Vagina (tissue), 2 donors: ENCODE measurements around the gene MAPK1.

ENCODE experiments used
- CTCF ChIP-seq, 3 experiments: fragments of 450-650 bp in 2 of 3; fragments of 200-600 bp in 1 of 3; sonication (generic) in 1 of 3; IDR thresholded peaks; one replicate each; pipeline ENCODE4 v1.5.1; 2017 to 2019; ENCODE audit warnings: antibody characterized with exemption in 3 of 3, mild to moderate bottlenecking in 2 of 3, moderate library complexity in 2 of 3
- POLR2A ChIP-seq, 2 donors: fragments of 450-650 bp; IDR thresholded peaks; one replicate each; pipeline ENCODE4 v1.6.1; 2017; ENCODE audit warnings: antibody characterized with exemption in 2 of 2, mild to moderate bottlenecking in 2 of 2, moderate library complexity in 2 of 2

DNA sequence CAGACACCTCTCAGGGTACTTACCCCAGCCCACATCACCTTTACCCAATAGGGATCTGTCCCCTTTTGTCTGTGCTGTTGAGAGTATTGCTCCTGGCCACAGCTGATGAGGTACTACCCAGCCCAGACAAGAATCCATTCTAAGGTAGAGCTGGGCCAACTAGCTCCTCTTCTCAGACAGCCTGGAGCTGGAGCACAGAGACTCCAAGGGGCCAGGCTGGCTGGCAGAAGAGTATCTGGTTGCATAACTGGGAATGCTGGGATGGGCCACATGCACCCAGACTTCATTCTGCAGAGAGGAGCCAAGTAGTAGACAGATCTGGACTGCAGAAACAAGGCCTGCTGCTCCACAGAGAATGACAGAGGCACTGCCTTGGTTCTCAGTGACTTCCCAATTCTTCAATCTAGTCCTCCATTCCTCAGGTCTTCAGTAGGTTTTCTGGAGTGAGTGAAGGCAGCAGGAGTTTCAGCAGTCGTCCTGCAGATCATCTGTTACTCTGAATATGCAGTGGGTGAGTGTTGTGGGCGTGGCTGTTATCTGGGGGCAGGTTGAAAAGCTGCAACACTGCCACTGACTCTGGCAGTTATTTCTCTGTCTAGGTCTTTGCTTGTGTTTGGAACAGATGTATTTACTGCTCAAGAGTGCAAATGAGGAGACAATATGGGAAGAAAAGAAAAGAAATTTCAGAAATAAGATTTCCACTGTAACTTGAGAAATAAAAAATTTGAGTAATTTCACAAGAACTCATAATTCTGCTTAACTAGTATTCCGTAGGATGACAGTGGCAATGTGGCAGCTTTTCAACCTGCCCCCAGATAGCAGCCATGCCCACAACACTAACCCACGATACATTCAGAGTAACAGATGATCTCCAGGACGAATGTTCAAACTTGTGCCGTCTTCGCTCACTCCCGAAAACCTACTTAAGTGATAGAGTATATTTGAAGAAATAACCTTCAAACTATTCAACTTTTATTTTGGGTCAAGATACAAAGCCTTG, 34.9 kb downstream of the MAPK1 start:
- TF ChIP-seq CTCF (IDR thresholded peaks at IDR 0.05) (no peak), POLR2A (IDR thresholded peaks at IDR 0.05) (no peak)
